ENCODE measurements around the gene MT1A. TPM values are rescaled to one million over a fixed set of nuclear protein-coding genes. Genes with fewer than 3 reads are reported as not detected.

Gene MT1A
- total RNA-seq, 1 donor from 2014 or later, result not detected

DNA sequence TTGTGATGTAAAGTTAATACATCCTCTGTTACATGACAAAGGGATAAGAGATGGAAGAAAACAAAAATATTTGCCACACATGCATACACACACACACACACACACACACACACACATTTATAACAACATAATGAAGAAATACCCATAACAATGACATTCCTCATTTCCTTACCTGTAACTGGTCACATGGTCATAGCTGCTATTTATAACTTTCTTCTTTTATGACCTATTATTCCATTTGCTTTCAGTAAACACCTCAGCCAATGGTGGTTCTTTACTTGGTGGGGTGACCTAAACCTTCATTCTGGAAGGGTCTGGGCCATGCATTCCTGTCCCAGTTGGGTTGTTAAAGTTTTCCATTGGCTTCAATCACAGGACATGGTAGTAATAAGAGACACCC is 24.8 kb upstream of the MT1A start:
- DNase-seq (ENCODE audit: low read depth) (peak; percentile 76), FAIRE-seq (no peak)
- H3K27me3 ChIP-seq (ENCODE audit: control insufficient read depth, insufficient read depth, low read length), result no peaks in the 10 kb centered on the region
- no peaks in the 10 kb centered on the region for H3K36me3 ChIP-seq (ENCODE audit: control insufficient read depth, insufficient read depth, low read length)
- H3K4me3 ChIP-seq (ENCODE audit: low read depth, low read length), result no peak overlapping the region
- TF ChIP-seq, protein P1, sequence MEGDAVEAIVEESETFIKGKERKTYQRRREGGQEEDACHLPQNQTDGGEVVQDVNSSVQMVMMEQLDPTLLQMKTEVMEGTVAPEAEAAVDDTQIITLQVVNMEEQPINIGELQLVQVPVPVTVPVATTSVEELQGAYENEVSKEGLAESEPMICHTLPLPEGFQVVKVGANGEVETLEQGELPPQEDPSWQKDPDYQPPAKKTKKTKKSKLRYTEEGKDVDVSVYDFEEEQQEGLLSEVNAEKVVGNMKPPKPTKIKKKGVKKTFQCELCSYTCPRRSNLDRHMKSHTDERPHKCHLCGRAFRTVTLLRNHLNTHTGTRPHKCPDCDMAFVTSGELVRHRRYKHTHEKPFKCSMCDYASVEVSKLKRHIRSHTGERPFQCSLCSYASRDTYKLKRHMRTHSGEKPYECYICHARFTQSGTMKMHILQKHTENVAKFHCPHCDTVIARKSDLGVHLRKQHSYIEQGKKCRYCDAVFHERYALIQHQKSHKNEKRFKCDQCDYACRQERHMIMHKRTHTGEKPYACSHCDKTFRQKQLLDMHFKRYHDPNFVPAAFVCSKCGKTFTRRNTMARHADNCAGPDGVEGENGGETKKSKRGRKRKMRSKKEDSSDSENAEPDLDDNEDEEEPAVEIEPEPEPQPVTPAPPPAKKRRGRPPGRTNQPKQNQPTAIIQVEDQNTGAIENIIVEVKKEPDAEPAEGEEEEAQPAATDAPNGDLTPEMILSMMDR (IDR thresholded peaks at IDR 0.05; ENCODE audit: insufficient read depth, low read length, severe bottlenecking), result no peak

- no peak for FAIRE-seq
- Histone ChIP-seq H3K4me3 (ENCODE audit: low read depth, low read length) (no peak overlapping the region), H3K36me3 (ENCODE audit: control insufficient read depth, insufficient read depth, low read length) (no peaks in the 10 kb centered on the region), H3K27me3 (ENCODE audit: control insufficient read depth, insufficient read depth, low read length) (no peaks in the 10 kb centered on the region)
- DNase-seq (ENCODE audit: low read depth), result peak; percentile 92
- TF ChIP-seq, protein P1 (IDR thresholded peaks at IDR 0.05; ENCODE audit: insufficient read depth, low read length, severe bottlenecking), result no peak
Measured at GRCh38 chr16:56614549-56614991, 23.9 kb upstream of the MT1A start.

GRCh38 chr16:56615353-56615752 is 23.1 kb upstream of the MT1A start:
- Histone ChIP-seq H3K27me3 (ENCODE audit: control insufficient read depth, insufficient read depth, low read length) (no peaks in the 10 kb centered on the region), H3K36me3 (ENCODE audit: control insufficient read depth, insufficient read depth, low read length) (no peaks in the 10 kb centered on the region), H3K4me3 (ENCODE audit: low read depth, low read length) (no peak overlapping the region)
- TF ChIP-seq, protein P1 (IDR thresholded peaks at IDR 0.05; ENCODE audit: insufficient read depth, low read length, severe bottlenecking), result no peak
- DNase-seq (ENCODE audit: low read depth) (peak; percentile 89), FAIRE-seq (no peak)

GRCh38 chr16:56616608-56617211 is 21.8 kb upstream of the MT1A start:
- FAIRE-seq (no peak), DNase-seq (ENCODE audit: low read depth) (no peak)
- Histone ChIP-seq H3K36me3 (ENCODE audit: control insufficient read depth, insufficient read depth, low read length) (no peaks in the 10 kb centered on the region), H3K4me3 (ENCODE audit: low read depth, low read length) (peak overlapping the region; percentile 32), H3K27me3 (ENCODE audit: control insufficient read depth, insufficient read depth, low read length) (no peaks in the 10 kb centered on the region)
- TF ChIP-seq, protein P1 (IDR thresholded peaks at IDR 0.05; ENCODE audit: insufficient read depth, low read length, severe bottlenecking), result no peak

DNA sequence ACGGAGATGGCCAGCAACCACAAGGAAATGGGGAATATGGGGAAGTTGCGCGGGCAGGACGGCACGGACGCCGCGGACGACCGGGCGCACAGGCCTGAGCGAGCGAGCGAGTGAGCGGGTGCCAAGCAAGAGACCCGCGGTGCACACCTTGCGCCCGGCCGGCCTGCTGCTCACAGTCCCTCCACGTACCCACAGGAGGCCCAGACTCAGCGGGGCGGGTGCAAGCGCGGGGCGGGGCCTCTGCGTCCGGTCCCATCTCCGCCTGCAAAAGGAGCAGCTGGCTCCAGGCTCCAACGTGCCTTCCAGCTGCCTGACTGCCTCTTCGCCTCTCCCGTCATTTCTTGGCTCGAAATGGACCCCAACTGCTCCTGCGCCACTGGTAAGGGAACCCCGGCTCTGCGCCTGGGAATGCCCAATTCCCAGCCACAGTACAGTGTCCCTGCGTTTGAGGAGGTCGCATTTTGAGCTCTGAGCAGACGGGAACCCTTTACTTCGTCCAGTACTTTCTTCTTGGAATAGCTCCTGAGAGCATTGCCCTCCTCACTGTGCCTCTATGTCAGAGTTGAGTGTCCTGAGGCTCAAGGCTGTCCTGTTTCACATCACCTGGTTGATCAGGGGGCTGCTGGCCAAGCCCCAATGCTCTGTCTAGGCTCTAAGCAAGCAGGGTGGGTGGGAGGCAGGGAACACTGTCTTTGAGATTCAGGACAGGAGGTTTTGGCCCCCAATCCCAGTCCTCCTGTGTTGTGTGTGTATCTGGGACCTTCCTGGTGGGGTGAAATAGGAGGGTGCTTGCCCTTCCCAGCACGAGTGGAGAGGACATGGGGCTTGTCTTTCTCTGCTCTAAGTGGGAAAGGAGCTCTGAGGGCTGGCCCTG is 21.0 kb upstream of the MT1A start:
- Histone ChIP-seq H3K36me3 (ENCODE audit: control insufficient read depth, insufficient read depth, low read length) (no peaks in the 10 kb centered on the region), H3K27me3 (ENCODE audit: control insufficient read depth, insufficient read depth, low read length) (no peaks in the 10 kb centered on the region), H3K4me3 (ENCODE audit: low read depth, low read length) (peak overlapping the region; percentile 32)
- DNase-seq (ENCODE audit: low read depth) (peak; percentile 56), FAIRE-seq (no peak)
- TF ChIP-seq, protein P1 (IDR thresholded peaks at IDR 0.05; ENCODE audit: insufficient read depth, low read length, severe bottlenecking), result no peak

All from bronchial epithelial cell (primary cell).